Activated naive CD8-positive, alpha-beta T cell treated with anti-CD3 and anti-CD28 coated beads, Interleukin-2, amount 50 U/mL, for 24 hours (primary cell): ENCODE measurements around the gene MACC1.
"Not testable (repeated sequence)": the region's sequence is repeated elsewhere in the genome, so short reads cannot be mapped to it uniquely, and the experiment has no call there.

ENCODE experiments used
- ATAC-seq: fragments of 150-1000 bp; cut with Tn5 transposase; one replicate; pipeline ENCODE4 v1.10.0; 2021
- DNase-seq: peaks from one replicate; pipeline ENCODE4 v3.0.0; 2021
- H3K27ac Mint-ChIP-seq: one replicate; pipeline ENCODE4 v1.8.0; 2021; ENCODE audit warnings: mild to moderate bottlenecking, mixed read lengths
- H3K27me3 Mint-ChIP-seq: one replicate; pipeline ENCODE4 v1.8.0; 2021; ENCODE audit warnings: mixed read lengths
- H3K36me3 Mint-ChIP-seq: one replicate; pipeline ENCODE4 v1.8.0; 2021; ENCODE audit warnings: low read depth, mixed read lengths
- H3K4me1 Mint-ChIP-seq: one replicate; pipeline ENCODE4 v1.8.0; 2021; ENCODE audit warnings: mixed read lengths
- H3K4me3 Mint-ChIP-seq: one replicate; pipeline ENCODE4 v1.8.0; 2021; ENCODE audit warnings: mild to moderate bottlenecking, moderate library complexity, mixed read lengths
- H3K9me3 Mint-ChIP-seq: one replicate; pipeline ENCODE4 v1.8.0; 2021; ENCODE audit warnings: mixed read lengths

The MACC1 gene

DNA sequence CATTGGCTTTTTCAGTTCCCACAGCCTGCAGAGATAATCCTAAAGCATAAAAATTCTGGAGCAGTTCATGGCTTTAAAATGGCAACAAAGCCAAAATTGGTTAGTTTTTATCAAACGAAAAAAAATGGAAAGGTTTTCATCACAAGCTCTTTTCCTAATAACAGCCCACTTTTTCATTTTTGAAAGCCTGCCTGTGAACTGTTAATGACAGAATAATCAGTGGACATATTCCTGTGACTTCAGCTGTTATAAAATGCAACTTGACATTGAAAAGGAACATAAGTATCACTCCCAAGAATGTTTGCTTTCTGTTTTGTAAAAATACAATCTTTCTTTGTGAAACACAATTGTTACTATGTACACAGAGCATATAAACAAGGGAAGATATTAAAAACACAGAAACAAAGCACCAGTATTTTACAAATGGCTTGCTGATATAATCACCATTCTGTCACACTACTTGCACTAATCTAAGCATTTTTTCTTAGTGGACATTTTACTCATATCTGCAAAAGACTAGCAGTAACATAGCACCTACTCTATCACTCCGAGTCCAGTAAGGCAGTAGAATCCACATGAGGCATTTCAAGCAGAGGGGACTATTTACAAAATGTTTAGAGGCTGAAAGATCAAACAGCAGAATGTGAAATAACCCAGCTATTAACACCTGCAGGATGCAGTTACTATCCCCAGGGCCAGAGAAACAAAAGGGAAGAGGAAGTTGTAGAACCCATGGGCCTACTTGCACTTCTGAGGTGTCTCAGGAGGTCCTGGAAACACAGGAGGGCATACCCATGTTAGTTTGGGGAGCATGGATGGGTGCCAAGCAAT lies 26.4 kb downstream of the MACC1 start:
- no peak for DNase-seq
- ATAC-seq: no peak
- peaks cover 2% of the 10 kb centered on the region for H3K4me1 Mint-ChIP-seq
- H3K27me3 Mint-ChIP-seq: no peaks in the 10 kb centered on the region
- H3K27ac Mint-ChIP-seq: no peak overlapping the region
- no peaks in the 10 kb centered on the region for H3K36me3 Mint-ChIP-seq
- H3K9me3 Mint-ChIP-seq: peaks cover 5% of the 10 kb centered on the region
- H3K4me3 Mint-ChIP-seq: no peak overlapping the region

GRCh38 chr7:20189852-20190251 lies 27.3 kb downstream of the MACC1 start:
- H3K27ac Mint-ChIP-seq: no peak overlapping the region
- ATAC-seq (no peak), DNase-seq (no peak)
- no peaks in the 10 kb centered on the region for H3K27me3 Mint-ChIP-seq
- peaks cover 2% of the 10 kb centered on the region for H3K4me1 Mint-ChIP-seq
- H3K4me3 Mint-ChIP-seq: no peak overlapping the region
- peaks cover 5% of the 10 kb centered on the region for H3K9me3 Mint-ChIP-seq
- no peaks in the 10 kb centered on the region for H3K36me3 Mint-ChIP-seq

- Mint-ChIP-seq H3K27ac (no peak overlapping the region), H3K9me3 (peaks cover 5% of the 10 kb centered on the region), H3K4me1 (peaks cover 2% of the 10 kb centered on the region), H3K36me3 (no peaks in the 10 kb centered on the region), H3K27me3 (no peaks in the 10 kb centered on the region), H3K4me3 (no peak overlapping the region)
- DNase-seq (no peak), ATAC-seq (no peak)
These were observed 28.6 kb downstream of the MACC1 start for GRCh38 chr7:20188567-20188966.

GRCh38 chr7:20187850-20188249 lies 29.3 kb downstream of the MACC1 start:
- H3K9me3 Mint-ChIP-seq, ATAC-seq, H3K36me3 Mint-ChIP-seq, H3K27me3 Mint-ChIP-seq, H3K4me1 Mint-ChIP-seq, H3K27ac Mint-ChIP-seq, DNase-seq, H3K4me3 Mint-ChIP-seq: not testable (repeated sequence)

- Mint-ChIP-seq H3K4me1 (no peaks in the 10 kb centered on the region), H3K27ac (no peak overlapping the region), H3K27me3 (no peaks in the 10 kb centered on the region), H3K4me3 (no peak overlapping the region), H3K36me3 (no peaks in the 10 kb centered on the region), H3K9me3 (peaks cover 5% of the 10 kb centered on the region)
- DNase-seq (no peak), ATAC-seq (no peak)
These were observed 31.2 kb downstream of the MACC1 start for GRCh38 chr7:20185988-20186387.

GRCh38 chr7:20183086-20183485 lies 34.1 kb downstream of the MACC1 start:
- no peaks in the 10 kb centered on the region for H3K27me3 Mint-ChIP-seq

DNA sequence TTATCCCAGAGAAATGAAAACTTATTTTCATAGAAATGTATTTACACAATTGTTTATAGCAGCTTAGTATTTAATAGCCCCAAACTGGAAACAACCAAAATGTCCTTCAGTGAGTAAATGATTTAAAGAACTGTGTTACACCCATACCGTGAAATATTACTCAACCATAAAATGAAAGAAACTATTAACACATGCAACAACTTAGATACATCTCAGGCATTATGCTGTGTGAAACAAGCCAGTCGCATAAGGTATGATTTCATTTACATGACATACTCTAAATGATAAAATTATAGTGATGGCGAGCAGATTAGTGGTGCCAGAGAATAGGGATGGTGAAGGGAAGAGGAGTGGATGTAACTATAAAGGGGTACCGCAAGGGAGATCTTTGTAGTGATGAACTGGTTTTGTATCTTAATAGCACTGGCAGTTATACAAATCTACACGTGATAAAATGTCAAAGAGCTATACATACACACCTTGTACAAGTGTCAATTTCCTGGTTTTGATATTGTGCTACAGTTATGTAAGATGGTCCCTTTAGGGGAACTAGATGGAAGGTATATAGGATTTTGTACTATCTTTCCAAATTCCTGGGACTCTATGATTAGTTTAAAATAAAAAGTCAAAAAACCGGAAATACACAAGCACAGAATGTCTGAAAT lies 40.5 kb downstream of the MACC1 start:
- Mint-ChIP-seq H3K9me3 (no peaks in the 10 kb centered on the region), H3K4me3 (no peak overlapping the region), H3K27me3 (no peaks in the 10 kb centered on the region), H3K36me3 (no peaks in the 10 kb centered on the region), H3K27ac (no peak overlapping the region), H3K4me1 (no peaks in the 10 kb centered on the region)
- no peak for DNase-seq
- no peak for ATAC-seq

More at GRCh38 chr7:20183086-20183485, 34.1 kb downstream of the MACC1 start:
- no peaks in the 10 kb centered on the region for H3K9me3 Mint-ChIP-seq
- H3K27ac Mint-ChIP-seq: no peak overlapping the region
- H3K36me3 Mint-ChIP-seq: no peaks in the 10 kb centered on the region
- H3K4me1 Mint-ChIP-seq: no peaks in the 10 kb centered on the region
- no peak for DNase-seq
- H3K4me3 Mint-ChIP-seq: no peak overlapping the region
- no peak for ATAC-seq

- no peaks in the 10 kb centered on the region for H3K27me3 Mint-ChIP-seq
- no peaks in the 10 kb centered on the region for H3K36me3 Mint-ChIP-seq
- no peaks in the 10 kb centered on the region for H3K4me1 Mint-ChIP-seq
- no peak for ATAC-seq
- H3K4me3 Mint-ChIP-seq: no peak overlapping the region
- no peak overlapping the region for H3K27ac Mint-ChIP-seq
- DNase-seq: no peak
- H3K9me3 Mint-ChIP-seq: no peaks in the 10 kb centered on the region
These were observed 43.4 kb downstream of the MACC1 start for GRCh38 chr7:20173828-20174227.

DNA sequence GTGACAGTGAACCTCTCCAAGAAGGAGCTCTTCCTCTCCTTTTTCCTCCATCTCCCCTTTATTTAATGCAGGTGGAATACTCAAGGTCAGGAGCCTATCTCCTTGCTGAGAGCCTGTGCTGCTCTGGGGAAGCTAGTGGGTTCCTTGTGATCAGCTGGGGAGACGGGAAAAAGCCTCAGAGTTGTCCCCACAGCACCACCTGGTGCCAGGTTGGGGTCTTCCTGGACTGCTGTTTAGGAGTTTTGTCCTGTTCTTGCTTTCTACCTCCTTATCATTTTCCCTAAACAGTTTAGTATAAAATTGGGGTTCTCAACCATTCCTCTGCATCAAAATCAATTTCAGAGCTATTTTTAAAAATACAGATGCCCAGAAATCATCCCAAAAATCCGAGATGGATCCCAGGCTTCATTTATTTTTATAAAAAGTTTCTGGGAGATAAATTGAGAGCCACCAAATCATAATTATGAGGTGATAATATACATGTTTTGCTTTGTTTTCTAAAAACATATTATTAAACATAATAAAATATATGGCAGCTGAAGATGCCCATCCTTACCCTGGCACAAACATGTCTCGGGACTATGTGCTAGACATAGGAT lies 44.3 kb downstream of the MACC1 start:
- Mint-ChIP-seq H3K4me1 (no peaks in the 10 kb centered on the region), H3K27me3 (no peaks in the 10 kb centered on the region), H3K4me3 (no peak overlapping the region), H3K9me3 (no peaks in the 10 kb centered on the region), H3K27ac (no peak overlapping the region), H3K36me3 (no peaks in the 10 kb centered on the region)
- peak; percentile 38 for DNase-seq
- ATAC-seq: no peak

- no peaks in the 10 kb centered on the region for H3K4me1 Mint-ChIP-seq
These were observed 46.6 kb downstream of the MACC1 start for GRCh38 chr7:20170633-20171032.

DNA sequence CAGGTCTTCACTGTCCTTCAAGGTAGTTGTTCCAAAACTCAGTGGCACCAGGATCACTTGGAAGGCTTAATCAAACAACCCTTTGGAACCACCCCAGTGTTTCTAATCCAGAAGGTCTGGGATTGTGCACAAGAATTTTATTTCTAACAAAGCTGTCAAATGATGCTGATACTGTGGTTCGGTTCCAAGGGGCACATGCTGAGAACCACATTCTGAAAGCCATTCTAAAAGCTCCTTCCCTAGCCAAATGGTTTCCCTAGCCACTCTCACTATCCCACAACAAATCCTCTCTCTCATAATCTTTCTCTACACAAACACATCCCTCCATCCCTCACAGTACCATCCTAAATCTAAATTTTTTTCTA lies 52.1 kb downstream of the MACC1 start:
- H3K27me3 Mint-ChIP-seq: no peaks in the 10 kb centered on the region
- H3K4me3 Mint-ChIP-seq: no peak overlapping the region

More at GRCh38 chr7:20170633-20171032, 46.6 kb downstream of the MACC1 start:
- H3K27ac Mint-ChIP-seq: no peak overlapping the region
- no peaks in the 10 kb centered on the region for H3K36me3 Mint-ChIP-seq
- DNase-seq (no peak), ATAC-seq (no peak)
- no peaks in the 10 kb centered on the region for H3K27me3 Mint-ChIP-seq
- H3K4me3 Mint-ChIP-seq: no peak overlapping the region
- no peaks in the 10 kb centered on the region for H3K9me3 Mint-ChIP-seq

DNA sequence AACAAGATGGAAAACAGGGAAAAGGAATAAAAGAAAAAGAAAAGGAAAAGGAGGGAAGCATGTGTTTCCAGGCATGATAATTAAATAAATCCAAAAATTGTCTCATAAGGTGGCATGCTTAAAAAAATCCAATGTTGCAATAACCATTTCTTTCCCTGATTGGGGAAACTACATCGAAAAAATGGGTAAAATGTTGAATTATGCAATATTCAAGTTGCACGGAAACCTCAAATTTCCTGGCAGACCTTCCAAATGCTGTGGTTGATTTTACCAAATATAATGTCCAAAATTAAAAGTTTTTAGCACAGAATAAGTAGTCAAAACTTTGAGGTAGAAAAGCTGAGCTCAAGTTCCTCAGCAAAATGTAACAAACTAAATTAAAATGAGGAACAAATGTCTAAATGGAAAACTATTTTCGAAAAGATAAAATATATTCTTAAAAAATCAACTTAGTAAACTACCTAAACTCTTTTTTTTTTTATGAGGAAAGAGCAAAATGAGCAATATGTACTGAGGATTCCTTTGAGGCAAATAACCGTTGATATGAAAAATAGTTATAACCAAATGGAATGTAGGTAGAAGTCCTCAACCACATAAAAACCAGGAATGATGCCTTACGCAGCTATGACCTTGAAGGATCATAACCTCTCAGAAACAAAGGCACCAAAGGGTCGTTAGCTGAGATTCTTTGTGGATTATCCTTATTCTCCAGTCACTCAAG lies 52.6 kb downstream of the MACC1 start:
- DNase-seq: no peak
- no peaks in the 10 kb centered on the region for H3K36me3 Mint-ChIP-seq
- no peaks in the 10 kb centered on the region for H3K9me3 Mint-ChIP-seq
- H3K27me3 Mint-ChIP-seq: no peaks in the 10 kb centered on the region
- no peak overlapping the region for H3K4me3 Mint-ChIP-seq
- ATAC-seq: no peak
- no peaks in the 10 kb centered on the region for H3K4me1 Mint-ChIP-seq
- no peak overlapping the region for H3K27ac Mint-ChIP-seq

More for the DNA sequence above, 52.1 kb downstream of the MACC1 start:
- no peaks in the 10 kb centered on the region for H3K9me3 Mint-ChIP-seq
- no peaks in the 10 kb centered on the region for H3K36me3 Mint-ChIP-seq
- H3K27ac Mint-ChIP-seq: no peak overlapping the region
- no peak for DNase-seq
- no peaks in the 10 kb centered on the region for H3K4me1 Mint-ChIP-seq
- ATAC-seq: no peak

DNA sequence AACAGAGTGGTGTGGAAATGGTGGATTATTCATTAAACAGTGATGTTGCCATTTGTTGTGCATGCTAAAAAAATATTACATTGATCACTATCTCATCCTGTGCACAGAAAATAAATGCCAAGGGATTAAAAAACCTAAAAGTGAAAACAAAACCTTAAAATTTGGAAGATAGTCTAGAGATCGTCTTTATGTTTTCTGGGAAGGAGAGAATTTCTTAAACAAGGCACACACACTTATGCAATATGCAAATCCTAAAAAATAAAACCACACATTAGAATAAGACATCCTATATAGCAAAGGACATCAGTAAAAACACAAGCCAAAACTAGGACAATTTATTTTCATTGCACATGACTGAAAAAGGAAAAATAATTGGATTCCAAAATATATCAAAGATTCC lies 54.5 kb downstream of the MACC1 start:
- Mint-ChIP-seq H3K4me3 (no peak overlapping the region), H3K27ac (no peak overlapping the region), H3K27me3 (no peaks in the 10 kb centered on the region), H3K9me3 (no peaks in the 10 kb centered on the region), H3K4me1 (no peaks in the 10 kb centered on the region), H3K36me3 (no peaks in the 10 kb centered on the region)
- DNase-seq (no peak), ATAC-seq (no peak)

DNA sequence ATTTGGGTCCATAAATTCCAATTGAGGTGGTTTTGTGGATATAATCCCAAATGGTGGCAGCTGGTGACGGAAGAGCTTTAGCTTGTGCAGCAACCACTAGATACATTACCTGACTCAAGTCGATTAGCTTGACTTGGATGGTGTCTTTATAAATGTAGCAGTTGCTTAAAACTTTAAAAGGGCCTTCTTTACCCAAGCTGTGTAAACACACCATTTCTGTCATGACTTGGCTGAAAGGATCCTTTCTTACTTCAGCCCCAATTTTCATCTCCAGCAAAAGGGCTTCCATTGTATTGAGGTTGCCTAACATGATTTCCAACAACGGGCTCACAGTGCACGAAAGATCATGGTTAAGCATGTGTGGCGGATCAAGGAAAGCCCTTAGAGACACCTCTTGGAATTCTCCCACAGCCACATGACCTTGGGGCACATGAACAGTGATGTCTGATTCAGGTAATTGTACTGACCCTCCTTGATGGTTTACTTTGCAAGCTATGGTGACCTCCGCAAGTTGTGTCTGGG lies 57.9 kb downstream of the MACC1 start:
- no peak for DNase-seq
- no peak for ATAC-seq
- no peak overlapping the region for H3K4me3 Mint-ChIP-seq
- no peaks in the 10 kb centered on the region for H3K9me3 Mint-ChIP-seq
- no peaks in the 10 kb centered on the region for H3K27me3 Mint-ChIP-seq
- H3K36me3 Mint-ChIP-seq: no peaks in the 10 kb centered on the region
- no peaks in the 10 kb centered on the region for H3K4me1 Mint-ChIP-seq
- H3K27ac Mint-ChIP-seq: no peak overlapping the region
